IMR-90 (cell line): Measurements from ENCODE around the gene SMG1. TPM values are rescaled to one million over a fixed set of nuclear protein-coding genes. Genes with fewer than 3 reads are reported as not detected.

Experiments used
- ATAC-seq: fragments of 200-7000 bp; cut with Tn5 transposase; 2 replicates; pipeline ENCODE4 v1.9.1; 2020; ENCODE audit warnings: low read depth, mild to moderate bottlenecking, moderate library complexity
- BruUV-seq: library from RNA; stranded (reverse); fragments of 400-500 nt; replicated peaks from 2 replicates; lab custom pipeline; 2021; lab: Mats Ljungman, UMichigan
- CTCF ChIA-PET: fragments of 300-600 bp; formaldehyde crosslinking; extraction: SDS; loops from one replicate; lab custom pipeline; 2021; ENCODE audit warnings: antibody characterized with exemption; lab: Yijun Ruan, JAX
- POLR2A ChIA-PET: fragments of 300-600 bp; sonication (Branson Sonifier 250); formaldehyde crosslinking; loops from one replicate; lab custom pipeline; 2022; ENCODE audit warnings: antibody characterized with exemption; ENCODE audit not compliant: unreplicated experiment; lab: Charles Lee
- DNase-seq: peaks from one replicate; pipeline ENCODE4 v3.0.0; 2013
- H2AFZ ChIP-seq: replicated peaks from 2 replicates; pipeline ENCODE3; 2013; ENCODE audit warnings: low read length, mild to moderate bottlenecking; ENCODE audit not compliant: poor library complexity
- H2AK5ac ChIP-seq: 2 replicates; pipeline ENCODE4 v1.6.1; 2013; ENCODE audit warnings: low read depth, low read length, inconsistent platforms
- H2AK9ac ChIP-seq: replicated peaks from 2 replicates; pipeline ENCODE3; 2013; ENCODE audit warnings: mild to moderate bottlenecking, low read depth, low read length, moderate library complexity; ENCODE audit not compliant: poor library complexity
- H2BK120ac ChIP-seq: 2 replicates; pipeline ENCODE4 v1.6.1; 2013; ENCODE audit warnings: low read depth, low read length, inconsistent platforms
- H2BK15ac ChIP-seq: 3 replicates; pipeline ENCODE4 v1.6.1; 2013; ENCODE audit warnings: low read depth, low read length, inconsistent platforms
- H2BK20ac ChIP-seq: 2 replicates; pipeline ENCODE4 v1.6.1; 2013; ENCODE audit warnings: low read depth, mild to moderate bottlenecking, inconsistent platforms, low read length, moderate library complexity
- H2BK5ac ChIP-seq: 2 replicates; pipeline ENCODE4 v1.6.1; 2013; ENCODE audit warnings: mild to moderate bottlenecking, low read depth, low read length, inconsistent platforms; ENCODE audit not compliant: poor library complexity, severe bottlenecking
- H3K14ac ChIP-seq: replicated peaks from 2 replicates; pipeline ENCODE4 v1.6.1; 2013; ENCODE audit warnings: low read depth, low read length, inconsistent platforms
- H3K18ac ChIP-seq: 2 replicates; pipeline ENCODE4 v1.6.1; 2013; ENCODE audit warnings: low read depth, low read length, control low read depth
- H3K23ac ChIP-seq: 2 replicates; pipeline ENCODE4 v1.6.1; 2013; ENCODE audit warnings: low read depth, low read length, inconsistent platforms
- H3K27ac ChIP-seq: 2 replicates; pipeline ENCODE4 v1.5.1; 2013; ENCODE audit warnings: mild to moderate bottlenecking, control low read depth, low read length; ENCODE audit not compliant: insufficient read depth
- H3K27me3 ChIP-seq: 2 replicates; pipeline ENCODE4 v1.6.1; 2013; ENCODE audit warnings: low read length; ENCODE audit not compliant: control insufficient read depth, insufficient read depth
- H3K36me3 ChIP-seq: 2 replicates; pipeline ENCODE4 v1.6.1; 2013; ENCODE audit warnings: low read length, mixed read lengths; ENCODE audit not compliant: control insufficient read depth, insufficient read depth
- H3K4ac ChIP-seq: 2 replicates; pipeline ENCODE4 v1.6.1; 2013; ENCODE audit warnings: low read depth, low read length, inconsistent platforms
- H3K4me1 ChIP-seq: 2 replicates; pipeline ENCODE4 v1.6.1; 2013; ENCODE audit warnings: low read length, mixed read lengths; ENCODE audit not compliant: control insufficient read depth, insufficient read depth
- H3K4me2 ChIP-seq: 2 replicates; pipeline ENCODE4 v1.6.1; 2013; ENCODE audit warnings: low read depth, mild to moderate bottlenecking, control low read depth, low read length, moderate library complexity
- H3K4me3 ChIP-seq: 2 replicates; pipeline ENCODE4 v1.5.1; 2013; ENCODE audit warnings: low read depth, mild to moderate bottlenecking, control low read depth, low read length, moderate library complexity; ENCODE audit not compliant: insufficient read depth
- H3K56ac ChIP-seq: 2 replicates; pipeline ENCODE4 v1.6.1; 2013; ENCODE audit warnings: low read length, inconsistent platforms; ENCODE audit not compliant: insufficient read depth; ENCODE audit errors: extremely low read depth
- H3K79me1 ChIP-seq, 2 experiments: 2 replicates each; pipeline ENCODE4 v1.6.1; 2013; ENCODE audit warnings: low read length in 2 of 2, inconsistent platforms in 1 of 2, low read depth in 1 of 2
- H3K9ac ChIP-seq: 2 replicates; pipeline ENCODE4 v1.6.1; 2013; ENCODE audit warnings: low read depth, low read length, control low read depth
- H3K9me1 ChIP-seq: 2 replicates; pipeline ENCODE4 v1.6.1; 2013; ENCODE audit warnings: low read length, inconsistent platforms; ENCODE audit not compliant: insufficient read depth
- H3K9me3 ChIP-seq: 2 replicates; pipeline ENCODE4 v1.6.1; 2013; ENCODE audit warnings: low read length; ENCODE audit not compliant: control insufficient read depth, insufficient read depth
- H4K20me1 ChIP-seq: 2 replicates; pipeline ENCODE4 v1.6.1; 2013; ENCODE audit warnings: low read length, inconsistent platforms; ENCODE audit not compliant: insufficient read depth
- H4K5ac ChIP-seq: 2 replicates; pipeline ENCODE4 v1.6.1; 2013; ENCODE audit warnings: mild to moderate bottlenecking, low read depth, low read length, control low read depth
- H4K8ac ChIP-seq, 2 experiments: 2 replicates each; pipeline ENCODE4 v1.6.1; 2013; ENCODE audit warnings: low read depth in 2 of 2, low read length in 2 of 2, control low read depth in 1 of 2, inconsistent platforms in 1 of 2
- H4K91ac ChIP-seq: 2 replicates; pipeline ENCODE4 v1.6.1; 2013; ENCODE audit warnings: low read depth, low read length, inconsistent platforms; ENCODE audit not compliant: insufficient read depth
- CEBPB ChIP-seq: IDR thresholded peaks from 2 replicates; pipeline ENCODE4 v1.6.1; 2012; ENCODE audit warnings: low read depth, low read length, improper control_type of control experiment
- FOS ChIP-seq: fragments of 150-350 bp; IDR thresholded peaks from 2 replicates; pipeline ENCODE4 v1.6.1; 2016; ENCODE audit warnings: low read depth, low read length
- MAFK ChIP-seq: IDR thresholded peaks from 2 replicates; pipeline ENCODE4 v1.6.1; 2012; ENCODE audit warnings: low read depth, low read length, improper control_type of control experiment
- MAZ ChIP-seq: IDR thresholded peaks from 2 replicates; pipeline ENCODE4 v1.6.1; 2012; ENCODE audit warnings: low read depth, mild to moderate bottlenecking, low read length, improper control_type of control experiment, moderate library complexity, borderline replicate concordance
- MXI1 ChIP-seq: IDR thresholded peaks from 2 replicates; pipeline ENCODE4 v1.6.1; 2012; ENCODE audit warnings: low read depth, mild to moderate bottlenecking, low read length, moderate library complexity, borderline replicate concordance
- NFE2L2 ChIP-seq: fragments of 150-350 bp; IDR thresholded peaks from 2 replicates; pipeline ENCODE4 v1.6.1; 2016; ENCODE audit warnings: low read depth, mild to moderate bottlenecking, low read length
- RCOR1 ChIP-seq: IDR thresholded peaks from 2 replicates; pipeline ENCODE4 v1.6.1; 2012; ENCODE audit warnings: mild to moderate bottlenecking, low read length, improper control_type of control experiment; ENCODE audit not compliant: insufficient replicate concordance
- RFX5 ChIP-seq: IDR thresholded peaks from 2 replicates; pipeline ENCODE4 v1.8.0; 2012; ENCODE audit warnings: low read depth, mild to moderate bottlenecking, low read length, moderate library complexity
- SMC3 ChIP-seq: fragments of 150-350 bp; IDR thresholded peaks from 2 replicates; pipeline ENCODE4 v1.6.1; 2016; ENCODE audit warnings: low read depth, mild to moderate bottlenecking, antibody characterized with exemption, low read length, moderate library complexity
- WGBS, 2 experiments: methylation state at CpG; one replicate each; pipeline versions ENCODE4 v1.1.5 to v1.1.7; 2013; ENCODE audit warnings: missing lambda C conversion rate in 2 of 2; ENCODE audit not compliant: insufficient read length in 1 of 2; ENCODE audit errors: extremely low coverage in 2 of 2; 5-methylcytosine and 5-hydroxymethylcytosine counted together
- dilution Hi-C: fragments of 300-500 bp; cut with HindIII; formaldehyde crosslinking; loops from one replicate; pipeline ENCODE4 v1.14.3; 2018; ENCODE audit warnings: low sequenced_read_pairs; ENCODE audit not compliant: unreplicated experiment
- in situ Hi-C: fragments of 300-500 bp; cut with MboI; formaldehyde crosslinking; loops from 3 replicates; pipeline ENCODE4 v1.14.3; 2019; ENCODE audit warnings: low sequenced_read_pairs, inconsistent platforms, mixed read lengths
- intact Hi-C: fragments of 100-400 bp; cut with micrococcal nuclease; formaldehyde crosslinking; loops from 2 replicates; pipeline ENCODE4 v1.10.0; 2022
- polyA plus RNA-seq, 3 experiments: library from polyadenylated mRNA; depleted of rRNA; stranded (reverse); fragments of >200 nt; gene quantifications; 2 replicates each; pipeline ENCODE4 v1.2.3, GENCODE V29; 2012; ENCODE audit warnings: low replicate concordance in 1 of 3
- total RNA-seq: library from RNA; depleted of rRNA; stranded (reverse); fragments of >200 nt; gene quantifications from 2 replicates; pipeline ENCODE4 v1.2.3, GENCODE V29; 2012
- TF ChIP-seq, protein P1 (sequence below): fragments of 150-350 bp; IDR thresholded peaks from 2 replicates; pipeline ENCODE4 v1.6.1; 2016; ENCODE audit warnings: low read depth, mild to moderate bottlenecking, low read length, moderate library complexity, borderline replicate concordance
- TF ChIP-seq, protein P2 (sequence below): fragments of 150-350 bp; IDR thresholded peaks from 2 replicates; pipeline ENCODE4 v1.6.1; 2017; ENCODE audit warnings: mild to moderate bottlenecking, antibody characterized with exemption, low read length, low read depth

The SMG1 gene
- total and polyA plus RNA-seq, 2 of the 4 experiments (the other 2 are of a cell fraction), result 13.4 to 53.8 TPM

DNA sequence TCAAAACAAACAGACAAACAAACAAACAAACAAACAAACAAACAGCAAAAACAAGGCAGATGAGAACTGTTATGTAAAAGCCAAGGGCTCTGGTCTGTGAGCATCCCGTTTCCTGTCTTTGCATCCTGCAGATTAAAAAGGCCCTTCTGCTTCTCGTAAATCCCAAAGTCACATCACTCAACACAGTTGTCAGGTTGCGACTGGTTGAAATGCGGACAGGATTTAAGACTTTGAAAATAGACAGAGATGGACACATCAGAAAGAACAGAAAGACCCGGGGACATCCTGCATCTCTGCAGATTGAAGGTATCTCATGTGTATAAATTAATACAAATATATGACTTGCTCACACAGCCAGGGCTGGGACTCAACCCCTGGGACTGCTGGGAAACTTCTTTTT is 39.3 kb upstream of the SMG1 start (continued):
- TF ChIP-seq RCOR1 (no peak), FOS (no peak), RFX5 (no peak)

DNA sequence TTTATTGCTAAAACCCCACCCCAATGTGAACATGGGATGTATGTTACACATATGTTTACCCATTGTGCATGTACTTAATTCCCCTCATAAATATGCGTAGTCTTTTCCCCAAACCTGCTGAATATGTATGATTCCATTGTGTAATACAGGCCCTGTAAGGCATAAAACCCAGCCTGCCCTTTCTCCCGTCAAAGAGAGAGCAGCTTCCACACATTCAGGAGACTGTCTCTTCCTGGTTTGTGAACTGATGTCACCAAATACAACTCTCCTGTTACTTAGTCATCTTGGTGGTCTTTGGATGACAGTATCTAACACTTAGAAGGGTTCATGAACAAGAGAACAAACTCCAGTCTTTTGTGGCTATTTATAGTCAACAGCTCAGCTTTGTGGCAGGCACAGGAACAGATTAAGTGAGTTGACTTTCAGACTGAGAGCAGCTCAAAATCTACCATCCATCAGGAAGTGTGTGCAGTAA is 32.9 kb upstream of the SMG1 start:
- intact Hi-C loops (no loop called here), dilution Hi-C loops (no loop called here), in situ Hi-C loops (no loop called here)
- Histone ChIP-seq H2BK5ac (no peak overlapping the region), H2BK120ac (no peak overlapping the region), H4K5ac (no peak overlapping the region), H3K9me3 (no peaks in the 10 kb centered on the region), H3K9ac (no peak overlapping the region), H3K56ac (no peak overlapping the region), H3K4me2 (no peak overlapping the region), H3K27me3 (peaks cover 6% of the 10 kb centered on the region), H2AK9ac (no peak overlapping the region), H3K14ac (no peak overlapping the region), H3K18ac (no peak overlapping the region), H3K4me3 (no peak overlapping the region), H3K27ac (no peak overlapping the region), H4K91ac (no peak overlapping the region), H3K4ac (no peak overlapping the region), H4K20me1 (no peaks in the 10 kb centered on the region), H3K23ac (no peak overlapping the region), H3K36me3 (no peaks in the 10 kb centered on the region), H3K9me1 (no peaks in the 10 kb centered on the region), H2BK20ac (no peak overlapping the region), H3K4me1 (no peaks in the 10 kb centered on the region), H2AFZ (no peak overlapping the region), H3K79me1 (no peaks in the 10 kb centered on the region), H2BK15ac (no peak overlapping the region), H4K8ac (peak overlapping the region in 1 of 2 experiments; percentile 20; a peak in 1 of 4 replicates), H2AK5ac (no peak overlapping the region)
- WGBS, 2 experiments, result no CpG with 5 or more reads among the region's 2 CpGs
- no TSS peak for BruUV-seq
- ATAC-seq, result no peak
- TF ChIP-seq SMC3 (no peak), MAFK (no peak), MAZ (no peak), CEBPB (no peak), FOS (no peak), MXI1 (no peak), RCOR1 (no peak), NFE2L2 (no peak), RFX5 (no peak)
- TF ChIP-seq, protein P1, sequence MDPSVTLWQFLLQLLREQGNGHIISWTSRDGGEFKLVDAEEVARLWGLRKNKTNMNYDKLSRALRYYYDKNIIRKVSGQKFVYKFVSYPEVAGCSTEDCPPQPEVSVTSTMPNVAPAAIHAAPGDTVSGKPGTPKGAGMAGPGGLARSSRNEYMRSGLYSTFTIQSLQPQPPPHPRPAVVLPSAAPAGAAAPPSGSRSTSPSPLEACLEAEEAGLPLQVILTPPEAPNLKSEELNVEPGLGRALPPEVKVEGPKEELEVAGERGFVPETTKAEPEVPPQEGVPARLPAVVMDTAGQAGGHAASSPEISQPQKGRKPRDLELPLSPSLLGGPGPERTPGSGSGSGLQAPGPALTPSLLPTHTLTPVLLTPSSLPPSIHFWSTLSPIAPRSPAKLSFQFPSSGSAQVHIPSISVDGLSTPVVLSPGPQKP, result no peak
- TF ChIP-seq, protein P2, sequence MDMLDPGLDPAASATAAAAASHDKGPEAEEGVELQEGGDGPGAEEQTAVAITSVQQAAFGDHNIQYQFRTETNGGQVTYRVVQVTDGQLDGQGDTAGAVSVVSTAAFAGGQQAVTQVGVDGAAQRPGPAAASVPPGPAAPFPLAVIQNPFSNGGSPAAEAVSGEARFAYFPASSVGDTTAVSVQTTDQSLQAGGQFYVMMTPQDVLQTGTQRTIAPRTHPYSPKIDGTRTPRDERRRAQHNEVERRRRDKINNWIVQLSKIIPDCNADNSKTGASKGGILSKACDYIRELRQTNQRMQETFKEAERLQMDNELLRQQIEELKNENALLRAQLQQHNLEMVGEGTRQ, result no peak
- POLR2A ChIA-PET, result no interaction called here
- CTCF ChIA-PET, result interaction anchor here (0.9 to 1.1 kb wide), 2 partner anchors 13 to 25 kb away, joined by 4 to 5 read pairs; partner anchors contain the start of gene TMC7
- DNase-seq, result peak; percentile 3
